Gastroesophageal sphincter (tissue), 4 donors: Measurements from ENCODE around the gene NAA80. TPM values are rescaled to one million over a fixed set of nuclear protein-coding genes. Genes with fewer than 3 reads are reported as not detected.
"Not testable (repeated sequence)": the region's sequence is repeated elsewhere in the genome, so short reads cannot be mapped to it uniquely, and the experiment has no call there.

Experiments used
- ATAC-seq: fragments of 150-250 bp; one replicate; pipeline ENCODE4 v1.9.1; 2016; ENCODE audit warnings: mild to moderate bottlenecking, moderate library complexity
- H3K27ac ChIP-seq, 4 donors: fragments of 200-600 bp; sonication (generic) in 3 of 4; 1 replicate in 3 of 4; 2 replicates in 1 of 4; pipeline ENCODE4 v1.5.1; 2016 to 2019
- H3K27me3 ChIP-seq: fragments of 200-600 bp; sonication (generic); one replicate; pipeline ENCODE4 v1.5.1; 2019
- H3K36me3 ChIP-seq, 2 donors: fragments of 200-600 bp; sonication (generic); one replicate each; pipeline ENCODE4 v1.5.1; 2019; ENCODE audit warnings: control low read depth in 1 of 2
- H3K4me1 ChIP-seq, 3 donors: fragments of 200-600 bp; sonication (generic); 1 replicate in 2 of 3; 2 replicates in 1 of 3; pipeline ENCODE4 v1.5.1; 2016 to 2019; ENCODE audit warnings: control low read depth in 2 of 3
- H3K4me3 ChIP-seq, 2 donors: fragments of 200-600 bp; sonication (generic); one replicate each; pipeline ENCODE4 v1.5.1; 2019; ENCODE audit warnings: mild to moderate bottlenecking in 1 of 2, moderate library complexity in 1 of 2
- H3K9me3 ChIP-seq, 3 donors: fragments of 200-600 bp; sonication (generic); one replicate each; pipeline ENCODE4 v1.5.1; 2017 to 2019; ENCODE audit warnings: control low read depth in 2 of 3
- EP300 ChIP-seq: sonication (generic); formaldehyde crosslinking; IDR thresholded peaks from one replicate; pipeline ENCODE4 v1.6.1; 2017; ENCODE audit warnings: antibody characterized with exemption, mild to moderate bottlenecking
- POLR2A ChIP-seq, 2 donors: fragments of 450-650 bp; IDR thresholded peaks; one replicate each; pipeline ENCODE4 v1.6.1; 2017; ENCODE audit warnings: antibody characterized with exemption in 2 of 2, mild to moderate bottlenecking in 2 of 2, moderate library complexity in 1 of 2
- POLR2AphosphoS5 ChIP-seq: sonication (generic); formaldehyde crosslinking; IDR thresholded peaks from one replicate; pipeline ENCODE4 v1.6.1; 2017; ENCODE audit warnings: antibody characterized with exemption
- WGBS, 2 donors: methylation state at CpG; one replicate each; pipeline ENCODE4 v1.1.5; 2018; ENCODE audit warnings: low coverage in 1 of 2; 5-methylcytosine and 5-hydroxymethylcytosine counted together
- total RNA-seq, 4 donors: library from RNA; depleted of rRNA; stranded (reverse); fragments of >200 nt; gene quantifications; one replicate each; pipeline ENCODE4 v1.1.0, GENCODE V29; 2016
- TF ChIP-seq, protein P1 (sequence below), 4 experiments: fragments of 200-600 bp in 2 of 4; fragments of 450-650 bp in 2 of 4; sonication (generic) in 1 of 4; IDR thresholded peaks; one replicate each; pipeline ENCODE4 v1.5.1; 2017 to 2019; ENCODE audit warnings: antibody characterized with exemption in 4 of 4, mild to moderate bottlenecking in 2 of 4, moderate library complexity in 2 of 4

The NAA80 gene
- total RNA-seq, 4 donors from 2014 or later = 4.2 to 12.3 (median 7.9) TPM

DNA sequence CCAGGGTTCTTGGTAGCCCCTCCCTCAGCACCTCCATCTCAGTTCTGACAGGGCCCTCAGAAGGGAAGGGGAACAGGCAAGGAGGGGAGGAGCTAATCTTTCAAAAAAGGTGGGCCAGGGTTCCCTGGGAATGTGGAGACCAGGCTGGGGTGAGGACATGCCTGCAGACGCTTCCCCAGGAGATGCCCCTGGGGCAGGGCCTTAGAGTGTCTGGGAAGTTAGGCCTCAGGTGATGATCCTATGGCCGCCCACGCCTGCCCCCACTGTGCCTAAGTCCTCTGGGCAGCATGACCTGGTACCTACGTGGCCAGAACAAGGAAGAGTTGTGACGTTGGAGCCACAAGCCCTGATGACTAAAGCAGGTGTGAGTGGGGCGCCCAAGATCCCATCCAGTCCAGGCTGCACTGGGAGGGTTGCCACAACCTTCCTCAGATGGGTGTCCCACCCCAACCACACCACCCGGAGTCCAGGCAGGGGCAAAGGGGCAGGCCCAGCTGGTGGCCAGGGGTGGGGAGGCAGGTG lies 34.2 kb downstream of the NAA80 start:
- Histone ChIP-seq H3K36me3 (no peaks in the 10 kb centered on the region), H3K4me1 (peaks cover 0 to 96% (median 53%) of the 10 kb centered on the region in 3 donors), H3K27me3 (no peaks in the 10 kb centered on the region), H3K9me3 (no peaks in the 10 kb centered on the region), H3K4me3 (peak overlapping the region in 1 of 2 donors; percentile 11), H3K27ac (peak overlapping the region; percentile 95 to 100 (median 98))
- peak; percentile 10 for ATAC-seq
- TF ChIP-seq, protein P1, sequence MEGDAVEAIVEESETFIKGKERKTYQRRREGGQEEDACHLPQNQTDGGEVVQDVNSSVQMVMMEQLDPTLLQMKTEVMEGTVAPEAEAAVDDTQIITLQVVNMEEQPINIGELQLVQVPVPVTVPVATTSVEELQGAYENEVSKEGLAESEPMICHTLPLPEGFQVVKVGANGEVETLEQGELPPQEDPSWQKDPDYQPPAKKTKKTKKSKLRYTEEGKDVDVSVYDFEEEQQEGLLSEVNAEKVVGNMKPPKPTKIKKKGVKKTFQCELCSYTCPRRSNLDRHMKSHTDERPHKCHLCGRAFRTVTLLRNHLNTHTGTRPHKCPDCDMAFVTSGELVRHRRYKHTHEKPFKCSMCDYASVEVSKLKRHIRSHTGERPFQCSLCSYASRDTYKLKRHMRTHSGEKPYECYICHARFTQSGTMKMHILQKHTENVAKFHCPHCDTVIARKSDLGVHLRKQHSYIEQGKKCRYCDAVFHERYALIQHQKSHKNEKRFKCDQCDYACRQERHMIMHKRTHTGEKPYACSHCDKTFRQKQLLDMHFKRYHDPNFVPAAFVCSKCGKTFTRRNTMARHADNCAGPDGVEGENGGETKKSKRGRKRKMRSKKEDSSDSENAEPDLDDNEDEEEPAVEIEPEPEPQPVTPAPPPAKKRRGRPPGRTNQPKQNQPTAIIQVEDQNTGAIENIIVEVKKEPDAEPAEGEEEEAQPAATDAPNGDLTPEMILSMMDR (IDR thresholded peaks at IDR 0.05) = no peak
- TF ChIP-seq EP300 = no peak
- no peak for TF ChIP-seq POLR2AphosphoS5
- no peak for TF ChIP-seq POLR2A (IDR thresholded peaks at IDR 0.05)
- WGBS, 2 donors = no CpG with 5 or more reads among the region's 7 CpGs

DNA sequence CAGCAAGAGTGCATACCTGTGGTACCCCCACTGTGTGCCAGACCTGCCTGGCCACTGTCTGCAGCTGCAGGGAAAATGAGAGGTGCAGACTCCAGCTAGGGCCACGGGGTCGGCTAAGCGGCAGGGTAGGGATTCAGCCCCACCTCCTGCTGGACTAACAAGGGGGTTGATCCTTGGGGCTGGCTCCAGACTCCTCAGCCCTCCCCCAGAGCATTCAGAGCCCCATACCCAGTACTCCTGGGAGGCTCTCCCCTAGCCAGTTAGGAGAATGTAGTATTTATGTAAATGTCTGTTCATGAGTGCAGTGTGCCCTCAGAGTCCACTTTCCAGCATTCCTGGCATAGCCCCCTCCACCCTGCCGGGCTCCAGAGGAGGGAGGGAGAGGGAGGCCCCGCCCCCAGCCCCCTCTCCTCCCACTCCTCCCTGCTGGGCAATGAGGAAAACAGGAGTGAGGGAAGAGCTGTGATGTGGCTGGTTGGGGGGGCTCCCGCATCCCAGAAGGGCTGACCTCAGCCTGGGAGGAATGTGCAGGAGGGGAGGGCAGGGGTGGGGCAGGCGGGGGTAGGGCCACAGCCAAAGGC lies 34.7 kb downstream of the NAA80 start:
- Histone ChIP-seq H3K9me3 (no peaks in the 10 kb centered on the region), H3K27ac (peak overlapping the region; percentile 95 to 100 (median 98)), H3K4me1 (peaks cover 3 to 96% (median 56%) of the 10 kb centered on the region in 3 donors), H3K27me3 (no peaks in the 10 kb centered on the region), H3K4me3 (no peak overlapping the region), H3K36me3 (no peaks in the 10 kb centered on the region)
- TF ChIP-seq POLR2AphosphoS5 (peak; percentile 81), EP300 (no peak), POLR2A (IDR thresholded peaks at IDR 0.05) (no peak)
- TF ChIP-seq, protein P1 (IDR thresholded peaks at IDR 0.05) = peak in 2 of 4 experiments; percentile 10 to 13
- peak; percentile 77 for ATAC-seq
- 27% methylated on average over 2 of the region's 7 CpGs; no CpG with 5 or more reads in 1 of the 2 donors for WGBS, 2 donors

DNA sequence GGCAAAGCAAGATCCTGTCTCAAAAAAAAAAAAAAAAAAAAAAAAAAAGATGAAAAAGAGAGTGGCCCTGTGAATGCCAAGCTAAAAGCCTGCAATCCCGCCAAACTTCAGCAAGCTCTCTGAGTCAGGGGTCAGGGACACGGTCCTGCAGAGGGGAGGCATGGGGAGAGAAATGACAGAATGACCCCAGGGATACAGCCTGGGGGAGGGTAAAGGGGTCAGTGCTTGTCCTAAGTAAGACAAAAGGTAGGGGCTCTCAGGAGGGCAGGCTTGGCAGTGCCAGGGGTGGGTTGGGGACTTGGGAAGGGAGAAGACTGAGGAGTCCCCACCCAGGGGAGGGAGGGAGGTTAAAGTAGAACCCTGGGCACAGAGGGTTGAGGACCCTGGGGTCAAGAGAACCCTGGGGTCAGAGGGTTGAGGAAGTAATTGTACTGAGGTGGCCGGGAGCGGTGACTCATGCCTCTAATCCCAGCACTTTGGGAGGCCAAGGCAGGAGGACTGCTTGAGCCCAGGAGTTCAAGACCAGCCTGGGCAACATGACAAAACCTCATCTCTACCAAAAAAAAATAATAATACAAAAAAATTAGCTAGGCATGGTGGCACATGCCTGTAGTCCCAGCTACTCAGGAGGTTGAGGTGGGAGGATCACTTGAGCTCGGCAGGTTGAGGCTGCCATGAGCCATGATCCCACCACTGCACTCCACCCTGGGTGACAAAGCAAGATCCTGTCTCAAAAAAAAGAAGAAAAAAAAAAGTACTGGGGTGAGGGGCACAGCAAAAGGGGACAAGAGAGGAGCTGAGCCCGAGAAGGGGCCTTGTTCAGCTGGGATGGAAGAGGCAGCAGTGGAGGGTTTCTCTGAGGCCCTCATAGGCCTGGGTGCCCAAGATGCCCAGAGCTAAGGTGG lies 35.5 kb downstream of the NAA80 start:
- Histone ChIP-seq H3K27ac (peak overlapping the region; percentile 95 to 100 (median 98)), H3K36me3 (peaks cover 0 to 3% of the 10 kb centered on the region in 2 donors), H3K27me3 (no peaks in the 10 kb centered on the region), H3K4me1 (peaks cover 3 to 96% (median 52%) of the 10 kb centered on the region in 3 donors), H3K4me3 (no peak overlapping the region), H3K9me3 (no peaks in the 10 kb centered on the region)
- TF ChIP-seq, protein P1 (IDR thresholded peaks at IDR 0.05) = no peak
- TF ChIP-seq POLR2AphosphoS5 (peak; percentile 19), EP300 (no peak)
- ATAC-seq = no peak
- 24 to 64% methylated on average over 3 to 4 of the region's 6 CpGs for WGBS, 2 donors

DNA sequence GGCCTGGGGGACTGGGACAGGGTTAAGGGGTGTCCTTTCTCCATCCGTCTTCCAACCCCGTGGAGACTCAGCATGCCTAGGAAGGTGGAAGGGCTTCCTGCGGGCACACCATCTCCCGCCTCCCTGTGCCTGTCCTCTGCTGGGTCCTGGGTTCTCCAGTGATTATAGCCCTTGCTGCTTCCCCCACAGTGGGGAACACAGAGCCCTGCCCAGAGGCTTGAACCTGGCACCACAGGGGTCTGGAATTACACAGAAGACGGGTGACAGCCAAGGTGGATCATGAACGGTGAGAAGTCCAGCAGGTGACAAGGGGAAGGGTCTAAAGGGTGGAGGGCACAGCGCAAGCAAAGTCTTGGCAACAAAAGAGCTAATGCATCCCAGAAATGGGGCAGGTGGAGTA lies 36.4 kb downstream of the NAA80 start:
- TF ChIP-seq, protein P1 (IDR thresholded peaks at IDR 0.05) = no peak
- TF ChIP-seq EP300 (no peak), POLR2AphosphoS5 (no peak), POLR2A (IDR thresholded peaks at IDR 0.05) (no peak)
- H3K27ac ChIP-seq = peak overlapping the region in 3 of 4 donors; percentile 95 to 100 (median 98)
- H3K4me3 ChIP-seq = no peak overlapping the region
- H3K4me1 ChIP-seq = peaks cover 3 to 94% (median 42%) of the 10 kb centered on the region in 3 donors
- no peak for ATAC-seq
- 40% methylated on average over 1 of the region's 7 CpGs; no CpG with 5 or more reads in 1 of the 2 donors for WGBS, 2 donors
- peaks cover 0 to 13% of the 10 kb centered on the region in 2 donors for H3K36me3 ChIP-seq
- H3K9me3 ChIP-seq = peaks cover 0 to 3% (median 0%) of the 10 kb centered on the region in 3 donors
- no peaks in the 10 kb centered on the region for H3K27me3 ChIP-seq

DNA sequence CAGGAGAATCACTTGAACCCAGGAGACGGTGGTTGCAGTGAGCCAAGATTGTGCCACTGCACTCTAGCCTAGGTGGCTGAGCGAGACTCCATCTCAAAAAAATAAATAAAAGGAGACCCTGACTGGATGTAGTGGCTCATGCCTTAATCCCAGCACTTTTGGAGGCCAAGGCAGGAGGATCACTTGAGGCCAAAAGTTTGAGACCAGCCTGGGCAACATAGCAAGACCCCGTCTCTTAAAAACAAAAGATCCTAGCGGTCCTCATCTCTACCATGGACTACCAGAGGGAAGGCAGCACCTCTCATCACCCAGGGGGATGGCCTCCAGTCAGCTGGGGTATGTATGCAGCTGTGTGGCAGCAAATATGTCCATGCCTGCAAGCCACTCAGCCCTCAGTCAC lies 37.0 kb downstream of the NAA80 start:
- H3K4me3 ChIP-seq, ATAC-seq, H3K9me3 ChIP-seq, H3K27me3 ChIP-seq: not testable (repeated sequence)
- Histone ChIP-seq H3K27ac (peak overlapping the region in 3 of 4 donors; percentile 95 to 100 (median 98)), H3K4me1 (peaks cover 3 to 94% (median 42%) of the 10 kb centered on the region in 3 donors), H3K36me3 (peaks cover 0 to 19% of the 10 kb centered on the region in 2 donors)
- 86 to 90% methylated on average over 2 to 4 of the region's 4 CpGs for WGBS, 2 donors
